Activated T-cell treated with anti-CD3 and anti-CD28 coated beads, Interleukin-2, amount 50 U/mL, for 72 hours (primary cell): ENCODE measurements around the gene PAQR5. TPM values are rescaled to one million over a fixed set of nuclear protein-coding genes. Genes with fewer than 3 reads are reported as not detected.

Experiments used
- ATAC-seq, 2 donors: fragments of 150-1000 bp; cut with Tn5 transposase; replicated peaks in 1 of 2; 2 replicates each; pipeline ENCODE4 v1.10.0; 2021; ENCODE audit warnings: moderate library complexity in 2 of 2, mild to moderate bottlenecking in 1 of 2
- DNase-seq, 2 donors: peaks; one replicate each; pipeline ENCODE4 v3.0.0; 2021 to 2022; ENCODE audit warnings: mixed read lengths in 1 of 2
- H3K27ac Mint-ChIP-seq: one replicate; pipeline ENCODE4 v1.8.0; 2022; ENCODE audit warnings: mild to moderate bottlenecking, moderate library complexity, mixed read lengths
- H3K27me3 Mint-ChIP-seq: one replicate; pipeline ENCODE4 v1.8.0; 2022; ENCODE audit warnings: low read depth, mixed read lengths
- H3K36me3 Mint-ChIP-seq, 2 donors: one replicate each; pipeline ENCODE4 v1.8.0; 2022; ENCODE audit warnings: mixed read lengths in 2 of 2, mild to moderate bottlenecking in 1 of 2; ENCODE audit not compliant: insufficient read depth in 2 of 2
- H3K4me1 Mint-ChIP-seq: one replicate; pipeline ENCODE4 v1.8.0; 2022; ENCODE audit warnings: low read depth, mixed read lengths
- H3K4me3 Mint-ChIP-seq, 2 donors: one replicate each; pipeline ENCODE4 v1.8.0; 2022; ENCODE audit warnings: mild to moderate bottlenecking in 2 of 2, mixed read lengths in 2 of 2, moderate library complexity in 2 of 2
- H3K9me3 Mint-ChIP-seq, 2 donors: one replicate each; pipeline ENCODE4 v1.8.0; 2022; ENCODE audit warnings: mixed read lengths in 2 of 2
- total RNA-seq, 2 donors: library from RNA; stranded (reverse); gene quantifications; one replicate each; pipeline ENCODE4 v1.2.3, GENCODE V29; 2022

The PAQR5 gene
- total RNA-seq, 2 donors from 2014 or later, result 0.07 TPM; not detected in 1

GRCh38 chr15:69313432-69314000 lies 14.8 kb downstream of the PAQR5 start:
- no peak for ATAC-seq
- Mint-ChIP-seq H3K36me3 (no peaks in the 10 kb centered on the region), H3K9me3 (no peaks in the 10 kb centered on the region), H3K4me1 (peaks cover 6% of the 10 kb centered on the region), H3K27ac (no peak overlapping the region), H3K4me3 (no peak overlapping the region), H3K27me3 (peaks cover 41% of the 10 kb centered on the region)
- DNase-seq, result no peak

- peaks cover 36% of the 10 kb centered on the region for H3K27me3 Mint-ChIP-seq
- H3K27ac Mint-ChIP-seq, result no peak overlapping the region
Measured at GRCh38 chr15:69314131-69314530, 15.4 kb downstream of the PAQR5 start.

GRCh38 chr15:69314736-69315135 lies 16.0 kb downstream of the PAQR5 start:
- DNase-seq, result no peak

More at GRCh38 chr15:69314131-69314530, 15.4 kb downstream of the PAQR5 start:
- DNase-seq (no peak), ATAC-seq (no peak)
- Mint-ChIP-seq H3K4me3 (no peak overlapping the region), H3K36me3 (no peaks in the 10 kb centered on the region), H3K9me3 (no peaks in the 10 kb centered on the region), H3K4me1 (peaks cover 6% of the 10 kb centered on the region)

DNA sequence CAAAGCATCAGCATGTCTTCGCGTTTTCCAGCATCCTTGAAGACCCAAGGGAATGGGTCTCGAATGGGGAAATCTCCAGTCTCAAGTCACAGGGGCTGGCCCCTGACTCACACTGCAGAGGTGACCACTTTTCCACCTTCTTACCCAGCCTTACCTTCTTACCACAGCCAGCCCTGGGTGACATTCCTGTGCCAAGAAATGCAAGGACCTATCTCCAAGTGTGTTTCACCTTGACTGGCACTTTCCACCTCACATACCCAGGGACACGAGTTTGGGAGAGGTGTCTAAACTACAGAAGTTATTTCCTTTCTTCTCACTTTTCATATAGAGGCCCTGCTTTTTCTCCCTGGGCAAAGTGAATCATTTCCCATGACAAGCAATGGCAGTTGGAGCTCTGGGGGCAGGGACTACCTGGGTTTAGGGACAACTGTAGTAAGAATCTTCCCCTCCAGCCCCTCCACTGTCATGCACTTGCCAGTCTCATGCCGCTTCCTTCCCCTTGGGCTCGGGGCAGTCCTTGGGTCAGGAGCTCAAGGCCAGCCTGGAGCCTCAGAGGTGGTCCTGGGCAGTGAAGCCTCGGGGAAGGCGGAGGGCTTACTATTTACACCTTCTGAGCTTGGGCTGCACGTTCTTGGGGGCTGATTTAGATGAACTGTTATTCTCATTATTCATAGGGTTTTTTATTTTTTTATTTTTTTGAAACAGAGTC lies 16.8 kb downstream of the PAQR5 start:
- Mint-ChIP-seq H3K4me3 (no peak overlapping the region), H3K27ac (no peak overlapping the region), H3K27me3 (peaks cover 40% of the 10 kb centered on the region), H3K4me1 (peaks cover 16% of the 10 kb centered on the region), H3K9me3 (no peaks in the 10 kb centered on the region), H3K36me3 (no peaks in the 10 kb centered on the region)
- ATAC-seq (no peak), DNase-seq (no peak)

More at GRCh38 chr15:69314736-69315135, 16.0 kb downstream of the PAQR5 start:
- no peaks in the 10 kb centered on the region for H3K36me3 Mint-ChIP-seq
- H3K27me3 Mint-ChIP-seq, result peaks cover 38% of the 10 kb centered on the region
- H3K27ac Mint-ChIP-seq, result no peak overlapping the region
- peaks cover 9% of the 10 kb centered on the region for H3K4me1 Mint-ChIP-seq
- H3K9me3 Mint-ChIP-seq, result no peaks in the 10 kb centered on the region
- H3K4me3 Mint-ChIP-seq, result no peak overlapping the region
- no peak for ATAC-seq

- peaks cover 35% of the 10 kb centered on the region for H3K27me3 Mint-ChIP-seq
- H3K36me3 Mint-ChIP-seq, result no peaks in the 10 kb centered on the region
- no peak overlapping the region for H3K4me3 Mint-ChIP-seq
- H3K4me1 Mint-ChIP-seq, result peaks cover 23% of the 10 kb centered on the region
- ATAC-seq (no peak), DNase-seq (no peak)
- H3K9me3 Mint-ChIP-seq, result no peaks in the 10 kb centered on the region
- no peak overlapping the region for H3K27ac Mint-ChIP-seq
Measured at GRCh38 chr15:69316291-69316690, 17.6 kb downstream of the PAQR5 start.

GRCh38 chr15:69317392-69317841 lies 18.7 kb downstream of the PAQR5 start:
- H3K4me1 Mint-ChIP-seq, result peaks cover 29% of the 10 kb centered on the region

GRCh38 chr15:69318033-69318432 lies 19.3 kb downstream of the PAQR5 start:
- H3K9me3 Mint-ChIP-seq, result no peaks in the 10 kb centered on the region
- no peak overlapping the region for H3K4me3 Mint-ChIP-seq
- peaks cover 38% of the 10 kb centered on the region for H3K27me3 Mint-ChIP-seq
- DNase-seq (no peak), ATAC-seq (no peak)
- peaks cover 29% of the 10 kb centered on the region for H3K4me1 Mint-ChIP-seq
- H3K36me3 Mint-ChIP-seq, result no peaks in the 10 kb centered on the region
- H3K27ac Mint-ChIP-seq, result no peak overlapping the region

More at GRCh38 chr15:69317392-69317841, 18.7 kb downstream of the PAQR5 start:
- Mint-ChIP-seq H3K9me3 (no peaks in the 10 kb centered on the region), H3K36me3 (no peaks in the 10 kb centered on the region), H3K27me3 (peaks cover 32% of the 10 kb centered on the region), H3K4me3 (no peak overlapping the region), H3K27ac (no peak overlapping the region)
- DNase-seq (no peak), ATAC-seq (no peak)

DNA sequence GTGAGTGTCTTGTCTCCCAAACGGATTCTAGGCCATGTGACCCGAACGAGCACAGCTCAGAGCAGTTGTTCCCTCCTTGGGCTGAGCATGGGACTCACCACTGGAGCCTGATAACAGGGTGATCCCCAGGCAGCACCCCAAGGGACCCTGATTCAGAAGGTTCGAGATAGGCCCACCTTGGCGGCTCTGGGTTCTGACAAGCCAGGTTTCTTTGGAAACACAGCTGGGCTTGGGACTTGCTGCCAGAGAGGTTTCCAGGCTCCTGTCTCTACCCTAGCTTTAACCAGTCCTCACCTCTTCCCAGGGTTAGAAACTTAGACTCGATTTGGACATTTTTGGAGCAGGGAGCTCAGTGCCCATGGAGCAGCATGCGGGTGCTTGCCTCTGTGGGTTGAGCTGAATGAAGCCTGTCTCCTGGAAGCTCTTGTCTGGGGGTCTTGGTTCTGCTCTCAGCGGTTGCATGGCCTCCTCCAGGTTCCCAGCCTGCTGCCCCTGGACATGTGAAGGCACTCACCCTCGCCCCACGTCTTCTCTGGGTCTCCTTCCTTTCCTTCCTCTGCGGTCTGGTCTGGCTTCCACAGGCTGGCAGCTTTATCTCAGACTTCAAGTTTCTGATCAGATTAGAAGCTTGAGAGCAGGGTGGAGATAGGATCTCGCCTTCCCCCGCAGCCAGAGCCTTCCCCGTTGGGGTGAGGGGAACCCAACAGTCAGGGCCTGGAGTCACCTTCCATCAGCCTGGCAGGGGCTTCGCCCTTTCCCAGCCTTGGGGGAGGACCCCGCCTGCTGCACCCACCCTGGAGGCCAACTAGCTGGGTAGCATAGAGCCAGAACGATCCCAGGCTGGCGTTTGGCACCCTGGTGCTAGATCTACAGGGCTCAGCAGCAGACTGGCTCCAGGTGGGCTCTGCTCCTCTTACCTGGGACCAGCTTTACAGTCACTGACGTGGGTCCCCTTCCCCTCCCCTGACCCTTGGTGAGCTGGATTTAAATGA lies 21.0 kb downstream of the PAQR5 start:
- H3K27ac Mint-ChIP-seq, result no peak overlapping the region
- DNase-seq (no peak), ATAC-seq (peak; percentile 13 to 35)
- H3K9me3 Mint-ChIP-seq, result no peaks in the 10 kb centered on the region
- H3K27me3 Mint-ChIP-seq, result peaks cover 53% of the 10 kb centered on the region
- no peak overlapping the region for H3K4me3 Mint-ChIP-seq
- peaks cover 29% of the 10 kb centered on the region for H3K4me1 Mint-ChIP-seq
- H3K36me3 Mint-ChIP-seq, result no peaks in the 10 kb centered on the region

DNA sequence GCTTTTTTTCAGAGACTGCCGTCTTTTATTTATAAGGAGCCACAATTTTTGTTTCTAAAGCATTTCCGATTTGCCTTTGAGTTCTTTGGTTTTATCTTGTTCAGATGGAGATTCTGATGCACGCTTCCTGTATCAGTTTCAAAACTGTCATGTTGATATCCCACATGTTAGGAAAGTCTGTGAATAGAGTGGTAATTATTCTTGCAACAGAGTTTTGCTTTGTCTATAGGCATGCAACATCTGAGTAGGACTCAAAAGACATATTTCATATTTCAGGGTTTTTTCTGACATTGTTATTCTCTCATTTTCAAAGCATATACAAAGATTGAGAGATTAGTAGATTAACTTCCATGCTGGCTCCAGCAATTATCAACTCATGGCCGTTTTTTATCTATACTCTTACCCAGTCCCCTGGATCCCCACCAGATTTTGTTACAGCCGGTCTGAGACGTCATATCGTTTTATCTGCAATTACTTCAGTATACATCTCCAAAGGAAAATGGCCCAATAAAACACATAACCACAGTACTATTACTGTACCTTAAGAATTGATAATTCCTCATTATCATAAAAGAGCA lies 22.4 kb downstream of the PAQR5 start:
- peak overlapping the region; percentile 12 to 33 for H3K4me3 Mint-ChIP-seq
- H3K27me3 Mint-ChIP-seq, result peaks cover 59% of the 10 kb centered on the region
- no peak overlapping the region for H3K27ac Mint-ChIP-seq
- peaks cover 22% of the 10 kb centered on the region for H3K4me1 Mint-ChIP-seq
- no peaks in the 10 kb centered on the region for H3K9me3 Mint-ChIP-seq
- ATAC-seq (peak; percentile 90 to 91), DNase-seq (no peak)
- no peaks in the 10 kb centered on the region for H3K36me3 Mint-ChIP-seq

DNA sequence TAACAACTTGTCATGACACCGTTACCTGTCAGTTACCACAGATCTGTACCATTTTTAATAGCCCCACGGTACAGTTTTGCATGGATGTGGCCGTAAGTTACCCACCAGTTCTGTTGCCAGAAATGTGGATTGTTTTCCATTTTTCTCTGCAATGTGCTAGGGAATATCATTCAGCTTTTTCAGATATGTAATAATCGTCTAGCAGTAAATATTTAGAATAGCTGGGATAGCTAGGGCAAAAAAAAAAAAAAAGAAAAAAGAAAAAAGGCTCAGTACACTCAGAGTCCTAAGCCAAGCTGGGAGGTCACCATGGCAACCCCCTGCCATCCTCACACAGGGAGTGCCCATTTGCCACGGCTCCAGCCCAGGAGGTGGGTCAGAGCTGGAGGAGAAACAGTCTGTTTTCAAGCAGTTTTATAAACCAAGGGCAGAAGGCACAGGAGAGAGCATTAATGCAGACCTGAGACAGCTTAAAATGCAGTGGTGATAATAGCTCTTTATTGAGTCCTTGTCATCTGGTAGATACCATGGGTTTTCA lies 25.2 kb downstream of the PAQR5 start:
- Mint-ChIP-seq H3K36me3 (no peaks in the 10 kb centered on the region), H3K4me1 (peaks cover 22% of the 10 kb centered on the region), H3K27me3 (peaks cover 59% of the 10 kb centered on the region), H3K4me3 (no peak overlapping the region), H3K9me3 (no peaks in the 10 kb centered on the region), H3K27ac (no peak overlapping the region)
- ATAC-seq (no peak), DNase-seq (no peak)

DNA sequence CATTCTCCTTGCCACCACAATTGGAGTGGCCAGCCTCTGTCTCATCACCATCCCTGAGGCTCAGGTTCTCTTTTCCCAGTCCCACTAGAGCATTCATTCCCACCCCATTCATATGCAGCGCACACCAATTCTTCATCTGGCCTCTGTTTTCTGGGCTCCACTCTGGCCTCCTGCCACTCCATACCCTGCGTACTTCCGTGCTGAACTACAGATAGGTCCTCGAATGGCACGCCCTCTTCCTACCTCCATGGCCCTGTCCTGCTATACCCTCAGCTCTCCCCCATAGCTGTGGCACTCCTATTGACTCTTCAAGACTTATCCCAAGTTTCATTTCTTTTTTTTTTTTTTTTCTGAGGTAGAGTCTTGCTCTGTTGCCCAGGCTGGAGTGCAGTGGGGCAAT lies 25.9 kb downstream of the PAQR5 start:
- H3K27ac Mint-ChIP-seq, result no peak overlapping the region
- ATAC-seq (no peak), DNase-seq (no peak)
- peaks cover 54% of the 10 kb centered on the region for H3K27me3 Mint-ChIP-seq
- no peaks in the 10 kb centered on the region for H3K36me3 Mint-ChIP-seq
- peaks cover 21% of the 10 kb centered on the region for H3K4me1 Mint-ChIP-seq
- no peak overlapping the region for H3K4me3 Mint-ChIP-seq
- no peaks in the 10 kb centered on the region for H3K9me3 Mint-ChIP-seq

DNA sequence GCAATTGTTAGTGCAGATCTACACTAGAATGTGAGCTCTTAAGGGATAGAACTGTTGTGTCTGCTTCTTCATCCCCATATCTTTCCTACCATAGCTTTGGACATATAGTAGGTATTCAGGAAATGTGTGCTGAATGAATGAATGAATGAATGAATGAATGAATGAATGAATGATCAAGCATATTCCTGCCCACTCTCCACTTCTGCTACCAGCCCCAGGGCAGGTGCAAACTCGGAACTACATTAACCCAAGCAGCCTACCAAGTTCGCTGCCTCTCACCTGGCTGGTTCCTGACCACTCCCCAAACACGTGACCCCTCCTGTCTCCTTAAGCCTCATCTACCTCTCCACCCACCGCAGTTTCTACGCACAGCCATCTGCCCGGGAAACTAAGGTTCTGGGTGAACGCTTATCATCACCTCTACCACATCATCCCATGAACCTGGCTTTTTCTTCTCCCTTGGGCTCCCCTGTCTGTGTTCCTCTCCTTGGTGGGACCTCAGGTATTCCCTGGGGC lies 26.8 kb downstream of the PAQR5 start:
- Mint-ChIP-seq H3K4me1 (peaks cover 14% of the 10 kb centered on the region), H3K27ac (no peak overlapping the region), H3K27me3 (peaks cover 51% of the 10 kb centered on the region), H3K4me3 (no peak overlapping the region), H3K9me3 (no peaks in the 10 kb centered on the region), H3K36me3 (no peaks in the 10 kb centered on the region)
- no peak for DNase-seq
- ATAC-seq, result no peak
